Measurements from ENCODE around the gene RHBDD1. TPM values are rescaled to one million over a fixed set of nuclear protein-coding genes. Genes with fewer than 3 reads are reported as not detected.

RHBDD1 gene
- total and polyA plus RNA-seq, 12 donors: 3.9 to 47.8 (median 25.9) TPM

DNA sequence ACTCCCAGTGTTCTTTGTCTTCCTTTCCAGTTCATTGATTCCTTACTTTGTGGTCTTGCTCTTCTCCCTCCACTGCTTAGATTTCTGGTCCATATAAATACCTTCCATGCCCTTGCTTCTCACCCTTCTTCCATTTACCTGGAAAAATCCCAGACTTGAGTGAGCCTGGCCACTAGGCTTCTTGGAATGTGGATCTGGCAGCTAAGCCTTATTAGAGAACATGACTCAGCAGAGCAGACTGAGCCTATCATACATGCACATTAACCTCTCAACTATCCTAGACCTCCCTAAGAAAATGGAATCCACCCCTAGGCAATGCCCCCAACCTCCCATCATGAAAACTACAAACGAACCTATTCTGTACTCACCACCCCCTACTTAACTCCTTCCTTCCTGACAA, 127.7 kb downstream of the RHBDD1 start:
- intact Hi-C loops (cut with DNase I): no loop called here
- Histone ChIP-seq H3K36me3 (replicated peaks in 1 of 2) (no peaks in the 10 kb centered on the region), H3K27ac (no peak overlapping the region), H3K9me3 (replicated peaks in 1 of 3) (no peaks in the 10 kb centered on the region), H3K4me1 (replicated peaks in 1 of 2) (peaks cover 0 to 8% of the 10 kb centered on the region in 2 donors), H3K27me3 (no peaks in the 10 kb centered on the region), H3K4me3 (no peak overlapping the region)
- 63 to 76% (median 69%) methylated on average over 1 of the region's 1 CpG for WGBS, 4 donors
- TF ChIP-seq CTCF (IDR thresholded peaks at IDR 0.05) (no peak), POLR2A (IDR thresholded peaks at IDR 0.05) (no peak)
- DNase-seq: no peak

GRCh38 chr2:226965376-226965775, 129.5 kb downstream of the RHBDD1 start:
- no peak for DNase-seq
- no peak for TF ChIP-seq CTCF (IDR thresholded peaks at IDR 0.05)
- TF ChIP-seq POLR2A (IDR thresholded peaks at IDR 0.05): no peak
- Histone ChIP-seq H3K27ac (no peak overlapping the region), H3K9me3 (replicated peaks in 1 of 3) (no peaks in the 10 kb centered on the region), H3K4me1 (replicated peaks in 1 of 2) (peaks cover 0 to 8% of the 10 kb centered on the region in 2 donors), H3K4me3 (no peak overlapping the region), H3K36me3 (replicated peaks in 1 of 2) (no peaks in the 10 kb centered on the region), H3K27me3 (no peaks in the 10 kb centered on the region)
- 93 to 100% (median 99%) methylated on average over 1 of the region's 1 CpG for WGBS, 4 donors
- intact Hi-C loops (cut with DNase I): no loop called here

DNA sequence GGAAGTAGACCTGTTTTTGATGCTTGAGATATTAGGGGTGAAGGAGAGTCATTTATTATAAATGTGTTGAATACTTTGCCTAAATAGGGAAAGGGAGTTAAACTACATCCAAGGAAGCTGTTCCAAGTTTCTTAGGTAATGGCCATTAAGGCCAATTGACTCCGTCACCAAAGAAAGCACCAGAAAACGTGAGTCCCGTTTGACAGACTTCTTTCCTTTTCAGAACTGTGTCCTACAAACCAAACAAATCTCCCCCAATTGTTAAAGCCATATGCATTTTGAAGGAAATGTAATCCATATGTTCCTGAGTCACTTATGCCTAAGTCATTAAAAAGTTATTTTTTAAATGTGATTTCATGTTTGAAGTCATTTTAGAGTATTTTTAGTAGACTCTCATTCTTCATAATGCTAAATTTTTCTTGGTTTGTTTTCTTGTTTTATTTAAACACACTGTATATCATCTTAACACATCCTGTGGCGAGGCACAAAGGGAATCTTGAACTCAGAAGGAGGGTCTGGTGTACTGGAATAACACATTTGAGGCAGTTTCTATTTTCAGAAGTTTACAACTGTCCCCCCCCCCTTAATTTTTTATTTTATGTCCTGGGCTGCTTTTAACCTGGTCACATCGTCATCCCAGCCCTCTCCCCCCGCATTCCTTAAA, 133.7 kb downstream of the RHBDD1 start:
- no peak for DNase-seq
- no peak for TF ChIP-seq CTCF (IDR thresholded peaks at IDR 0.05)
- no peak for TF ChIP-seq POLR2A (IDR thresholded peaks at IDR 0.05)

DNA sequence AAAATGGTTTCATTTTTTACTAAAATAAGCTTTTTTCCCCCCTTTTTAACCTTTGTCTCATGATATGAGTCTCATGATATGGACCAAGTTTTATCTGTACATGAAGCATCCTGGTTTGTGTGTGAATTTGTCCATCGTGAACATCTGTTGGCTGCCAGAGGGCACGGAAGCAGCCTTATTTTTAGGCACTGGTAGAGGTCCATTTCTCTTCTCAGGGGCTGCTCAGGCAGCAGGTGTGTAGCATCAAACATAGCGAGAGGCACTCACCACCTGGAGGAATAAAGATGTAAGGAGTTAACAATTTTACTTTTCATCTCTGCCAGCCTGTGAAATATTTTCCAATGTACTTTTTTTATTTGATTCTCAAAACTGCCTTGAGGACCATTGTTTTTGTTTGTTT, 134.5 kb downstream of the RHBDD1 start:
- Histone ChIP-seq H3K4me3 (no peak overlapping the region), H3K27ac (no peak overlapping the region)
- 77 to 90% (median 85%) methylated on average over 3 of the region's 3 CpGs for WGBS, 4 donors

More for the DNA sequence above, 133.7 kb downstream of the RHBDD1 start:
- WGBS, 4 donors: 77 to 87% (median 80%) methylated on average over 6 of the region's 6 CpGs
- H3K9me3 ChIP-seq (replicated peaks in 1 of 3): no peaks in the 10 kb centered on the region
- no peaks in the 10 kb centered on the region for H3K27me3 ChIP-seq
- no peak overlapping the region for H3K4me3 ChIP-seq
- H3K4me1 ChIP-seq (replicated peaks in 1 of 2): no peaks in the 10 kb centered on the region
- H3K27ac ChIP-seq: no peak overlapping the region
- intact Hi-C loops (cut with DNase I): no loop called here
- H3K36me3 ChIP-seq (replicated peaks in 1 of 2): no peaks in the 10 kb centered on the region

More for the DNA sequence above, 134.5 kb downstream of the RHBDD1 start:
- intact Hi-C loops (cut with DNase I): no loop called here
- Histone ChIP-seq H3K9me3 (replicated peaks in 1 of 3) (no peaks in the 10 kb centered on the region), H3K36me3 (replicated peaks in 1 of 2) (no peaks in the 10 kb centered on the region), H3K4me1 (replicated peaks in 1 of 2) (no peaks in the 10 kb centered on the region), H3K27me3 (no peaks in the 10 kb centered on the region)
- no peak for DNase-seq
- TF ChIP-seq CTCF (IDR thresholded peaks at IDR 0.05) (no peak), POLR2A (IDR thresholded peaks at IDR 0.05) (no peak)
